ENCODE results near the gene JADE2.
"Not testable (repeated sequence)": the region's sequence is repeated elsewhere in the genome, so short reads cannot be mapped to it uniquely, and the experiment has no call there.

The JADE2 gene

DNA sequence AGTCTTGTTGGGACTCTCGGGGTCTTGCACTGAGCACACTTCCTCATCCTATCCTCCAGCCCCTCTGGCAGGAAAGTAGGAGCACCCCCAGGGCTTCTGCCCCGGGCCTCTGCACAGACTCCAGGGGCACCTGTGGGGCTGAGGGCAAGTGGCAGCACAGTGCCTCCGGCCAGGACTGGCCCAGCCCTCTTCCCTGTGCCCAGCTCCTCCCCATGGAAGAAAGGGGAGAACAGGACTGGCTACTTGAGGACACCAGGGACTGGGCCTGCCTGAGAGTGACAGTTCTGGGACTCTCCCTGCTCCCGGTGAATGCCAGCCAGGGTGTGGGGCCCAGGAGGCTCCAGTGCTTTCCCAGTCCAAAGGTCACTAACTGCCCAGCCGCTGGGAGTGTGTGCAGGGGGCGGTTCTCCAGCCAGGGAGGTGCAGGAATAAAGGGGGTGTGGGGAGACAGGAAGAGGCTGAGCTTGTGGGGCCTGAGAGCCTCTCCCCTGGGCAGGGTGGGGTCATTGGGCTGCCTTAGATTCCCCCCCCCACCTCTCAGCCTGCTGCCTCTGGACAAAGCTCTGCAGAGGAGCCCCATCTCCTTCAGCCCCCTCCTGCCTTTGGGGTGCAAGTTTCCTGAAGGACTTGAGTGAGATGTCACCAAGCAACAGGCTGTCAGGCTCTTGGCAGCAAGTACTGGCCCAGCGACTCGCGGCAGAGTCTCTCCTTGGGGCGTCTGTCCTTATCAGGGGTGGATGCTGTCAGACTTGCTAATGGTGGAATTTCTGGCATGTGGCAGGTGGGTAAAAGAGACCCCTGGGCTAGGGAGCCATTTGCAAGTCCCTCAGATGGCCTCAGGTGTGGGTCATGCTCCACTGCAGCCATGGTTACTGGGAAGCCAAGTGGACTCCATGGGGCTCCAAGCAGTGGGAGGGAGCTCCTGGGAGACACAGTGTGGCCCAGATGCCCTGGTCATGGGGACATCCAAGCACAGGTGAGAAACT, 19.1 kb upstream of the JADE2 start:
- DNase-seq: peak; percentile 93
- in situ Hi-C loops (cut with HindIII; ENCODE audit: low pct_ligation_motif_present, low pct_unique_long_range_greater_than_20kb, low sequenced_read_pairs): no loop called here

DNA sequence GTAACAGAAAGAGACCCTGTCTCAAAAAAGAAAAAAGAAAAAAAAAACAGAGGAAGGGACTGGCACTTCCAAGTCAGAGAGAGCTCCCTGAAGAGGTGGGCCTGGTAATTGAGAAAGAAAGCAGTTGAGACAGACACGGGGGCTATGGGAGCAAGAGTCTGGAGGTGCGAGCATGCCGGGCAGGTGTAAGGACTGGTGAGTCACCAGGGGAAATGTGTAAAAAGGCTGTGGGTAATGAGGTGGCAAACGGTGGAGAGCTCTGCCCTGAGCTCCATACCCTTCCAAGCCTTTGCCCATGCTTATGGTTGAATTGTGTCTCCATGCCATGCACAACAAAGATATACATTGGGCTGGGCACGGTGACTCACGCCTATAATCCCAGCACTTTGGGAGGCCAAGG, 18.0 kb upstream of the JADE2 start:
- DNase-seq: no peak
- in situ Hi-C loops (cut with HindIII; ENCODE audit: low pct_ligation_motif_present, low pct_unique_long_range_greater_than_20kb, low sequenced_read_pairs): no loop called here

DNA sequence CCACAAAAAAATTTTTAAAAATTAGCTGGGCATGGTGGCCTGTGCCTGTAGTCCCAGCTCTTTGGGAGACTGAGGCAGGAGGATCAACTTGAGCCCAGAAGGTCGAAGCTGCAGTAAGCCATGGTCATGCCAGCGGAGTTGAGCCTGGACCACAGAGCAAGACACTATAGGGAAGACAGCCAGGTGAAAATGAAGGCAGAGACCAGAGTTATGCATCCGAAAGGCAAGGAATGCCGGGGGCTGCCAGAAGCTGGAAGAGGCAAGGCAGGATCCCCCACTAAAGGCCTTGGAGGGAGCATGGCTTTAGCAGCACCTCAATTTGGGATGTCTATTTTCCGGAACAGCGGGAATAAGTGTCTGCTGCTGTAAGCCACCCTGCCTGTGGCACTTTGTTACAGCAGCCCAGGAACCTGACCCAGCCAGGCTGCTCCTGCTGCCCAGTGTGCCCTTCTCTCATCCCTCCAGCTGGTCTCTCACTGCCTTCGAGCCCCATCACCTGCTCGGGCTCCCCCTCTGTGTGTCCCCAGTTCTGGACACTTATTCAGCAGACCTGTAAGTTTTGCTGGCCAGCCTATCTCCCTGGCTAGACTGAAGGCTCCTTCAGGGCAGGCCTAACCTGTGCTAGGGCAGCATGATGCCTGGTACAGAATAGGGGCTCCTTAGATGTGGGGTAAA, 16.8 kb upstream of the JADE2 start:
- in situ Hi-C loops (cut with HindIII; ENCODE audit: low pct_ligation_motif_present, low pct_unique_long_range_greater_than_20kb, low sequenced_read_pairs): no loop called here
- no peak for DNase-seq

DNA sequence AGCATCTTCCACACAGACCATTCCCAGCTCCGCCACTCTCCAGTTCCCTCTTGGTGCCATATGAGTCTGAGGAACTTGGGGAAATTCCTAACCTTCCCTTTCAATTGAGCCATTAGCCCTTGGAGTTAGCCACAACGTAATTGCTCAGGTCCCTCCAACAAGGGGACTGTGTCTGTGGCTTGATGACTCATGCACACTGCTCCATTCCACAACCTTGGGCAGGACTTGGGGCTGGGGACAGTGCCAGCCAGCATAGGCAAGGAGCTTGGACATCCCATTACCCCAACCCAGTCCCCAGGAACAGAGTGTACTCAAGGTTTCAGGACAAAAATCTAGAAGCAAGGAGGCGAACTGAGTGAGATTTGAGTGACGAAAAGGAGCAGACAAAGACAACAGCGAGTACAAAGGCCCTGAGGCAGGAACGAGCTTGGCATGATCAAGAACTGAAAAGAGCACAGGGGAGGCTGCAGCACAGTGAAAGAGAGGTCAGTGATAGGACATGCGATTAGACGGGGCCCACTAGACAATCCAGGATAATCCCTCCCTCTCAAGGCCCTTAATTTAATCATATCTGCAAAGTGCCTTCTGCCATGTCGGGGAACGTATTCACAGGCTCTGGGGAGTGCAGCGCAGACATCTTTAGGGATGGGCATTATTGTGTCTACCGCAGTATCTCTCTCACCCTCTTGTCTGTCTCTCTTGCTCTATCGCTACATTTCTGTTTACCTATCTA, 16.0 kb upstream of the JADE2 start:
- DNase-seq: peak; percentile 31
- in situ Hi-C loops (cut with HindIII; ENCODE audit: low pct_ligation_motif_present, low pct_unique_long_range_greater_than_20kb, low sequenced_read_pairs): no loop called here

DNA sequence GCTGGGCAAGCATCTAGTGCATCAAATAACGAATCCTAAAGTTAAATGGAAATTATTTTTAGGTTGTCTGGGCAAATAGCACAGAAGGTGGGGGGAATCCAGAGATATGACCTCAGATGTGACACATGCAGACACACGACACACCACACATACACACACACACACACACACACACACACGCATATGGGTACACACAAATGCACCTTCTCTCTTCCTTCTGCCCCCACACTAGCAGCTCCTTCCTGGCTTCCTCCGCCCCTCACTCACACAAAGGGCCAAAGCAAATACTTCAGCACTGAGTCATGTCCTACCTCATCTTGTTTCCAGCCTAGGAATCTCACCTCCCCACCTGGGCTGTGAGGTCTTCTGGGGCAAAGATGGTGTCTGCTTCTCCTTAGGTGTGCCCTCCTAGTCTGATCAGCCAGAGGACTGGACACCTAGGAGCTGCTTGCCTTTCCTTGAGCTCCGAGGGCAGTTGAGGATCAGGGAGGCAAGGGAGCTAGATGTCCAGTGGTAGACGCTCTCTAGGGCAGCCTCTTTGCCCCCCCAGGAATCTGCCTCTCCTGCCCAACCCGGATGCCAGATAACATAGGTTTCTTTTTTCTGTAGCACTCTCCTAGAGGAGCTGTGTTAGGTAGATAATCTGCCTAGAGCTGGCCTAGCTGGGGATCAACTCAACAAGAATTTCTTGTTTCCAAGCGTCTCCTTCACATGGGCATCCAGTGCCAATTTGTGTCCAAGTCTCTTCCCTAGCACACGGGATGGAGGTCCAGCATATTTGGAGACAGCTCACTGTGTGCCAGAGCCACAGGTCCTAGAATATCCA, 14.3 kb upstream of the JADE2 start:
- in situ Hi-C loops (cut with HindIII; ENCODE audit: low pct_ligation_motif_present, low pct_unique_long_range_greater_than_20kb, low sequenced_read_pairs): no loop called here
- peak; percentile 73 for DNase-seq

DNA sequence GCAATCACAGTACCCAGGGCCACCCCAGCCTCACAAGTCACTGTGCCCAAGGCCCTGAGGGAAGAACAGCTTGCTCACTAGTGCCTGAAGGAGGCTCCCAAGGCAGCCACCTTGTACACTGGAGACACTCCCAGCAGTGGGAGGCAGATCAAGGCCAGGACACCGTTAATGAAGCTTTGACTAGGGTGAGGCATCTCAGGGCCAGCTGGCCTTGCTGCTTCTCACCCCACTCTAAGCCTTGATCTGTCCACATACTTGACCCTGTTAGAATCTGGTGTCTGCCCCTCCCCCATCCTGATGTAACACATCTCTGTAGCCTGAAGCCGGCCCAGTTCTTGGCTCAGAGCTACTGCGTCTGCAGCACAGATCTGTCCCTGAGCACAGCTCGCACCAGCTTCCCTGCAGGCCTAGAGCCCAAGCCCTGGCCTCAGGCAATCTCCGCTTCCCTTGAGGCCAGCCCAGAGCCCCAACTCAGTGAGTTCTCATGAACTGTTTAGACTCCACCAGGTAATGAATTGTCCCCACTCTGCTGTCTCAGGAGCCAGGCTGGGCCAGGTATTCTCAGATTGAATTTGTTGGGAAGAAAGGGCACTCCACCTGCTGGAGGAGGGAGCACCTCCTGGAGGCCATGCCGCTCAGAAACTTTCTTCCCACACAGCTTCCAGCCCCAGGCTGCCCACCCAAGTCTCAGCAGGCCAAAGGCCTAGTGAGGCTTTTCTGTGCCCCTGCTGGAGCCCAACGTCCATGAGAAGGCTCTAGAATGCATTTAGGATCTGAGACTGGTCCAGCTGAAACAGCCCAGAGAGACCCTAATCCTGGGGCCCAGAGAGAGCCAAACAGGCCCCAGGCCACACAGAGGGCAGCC, 13.4 kb upstream of the JADE2 start:
- in situ Hi-C loops (cut with HindIII; ENCODE audit: low pct_ligation_motif_present, low pct_unique_long_range_greater_than_20kb, low sequenced_read_pairs): no loop called here
- peak; percentile 41 for DNase-seq

DNA sequence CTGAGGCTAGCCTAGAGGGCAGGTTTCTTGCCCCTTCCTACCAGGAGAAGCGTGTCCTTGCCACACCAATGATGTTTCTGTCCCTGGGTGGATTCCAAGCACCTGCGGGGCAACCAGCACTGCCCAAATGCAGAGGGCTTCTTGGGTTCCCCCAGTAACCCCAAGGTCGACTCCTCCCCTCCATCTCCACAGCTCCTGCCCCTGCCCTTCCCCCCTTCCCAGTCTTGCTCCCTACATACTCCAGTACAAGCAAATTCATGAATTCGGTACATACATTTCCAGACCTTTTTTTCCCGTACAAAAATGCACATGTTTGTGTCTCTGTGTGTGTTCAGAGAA, 12.8 kb upstream of the JADE2 start:
- no peak for DNase-seq
- in situ Hi-C loops (cut with HindIII; ENCODE audit: low pct_ligation_motif_present, low pct_unique_long_range_greater_than_20kb, low sequenced_read_pairs): no loop called here

DNA sequence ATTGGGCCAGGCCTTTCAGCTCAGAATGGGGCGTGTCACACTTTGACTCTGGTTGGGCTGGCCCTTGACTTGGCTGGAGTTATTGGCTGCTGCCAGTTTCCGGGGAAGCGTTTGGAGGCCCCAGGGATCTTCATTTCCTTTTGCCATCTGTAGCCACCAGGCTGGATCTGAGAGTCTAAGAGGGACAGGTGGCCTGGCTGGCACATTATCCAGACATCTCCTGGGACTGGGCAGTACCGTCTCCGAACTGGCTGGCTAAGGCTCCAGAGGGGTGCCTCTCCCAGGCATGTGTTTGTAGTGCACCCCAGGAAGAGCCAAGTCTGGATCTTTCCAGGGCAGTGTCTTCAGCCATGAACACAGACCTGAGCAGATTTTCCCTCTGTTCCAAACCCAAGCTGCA, 9.7 kb upstream of the JADE2 start:
- in situ Hi-C loops (cut with HindIII; ENCODE audit: low pct_ligation_motif_present, low pct_unique_long_range_greater_than_20kb, low sequenced_read_pairs): no loop called here
- no peak for DNase-seq

DNA sequence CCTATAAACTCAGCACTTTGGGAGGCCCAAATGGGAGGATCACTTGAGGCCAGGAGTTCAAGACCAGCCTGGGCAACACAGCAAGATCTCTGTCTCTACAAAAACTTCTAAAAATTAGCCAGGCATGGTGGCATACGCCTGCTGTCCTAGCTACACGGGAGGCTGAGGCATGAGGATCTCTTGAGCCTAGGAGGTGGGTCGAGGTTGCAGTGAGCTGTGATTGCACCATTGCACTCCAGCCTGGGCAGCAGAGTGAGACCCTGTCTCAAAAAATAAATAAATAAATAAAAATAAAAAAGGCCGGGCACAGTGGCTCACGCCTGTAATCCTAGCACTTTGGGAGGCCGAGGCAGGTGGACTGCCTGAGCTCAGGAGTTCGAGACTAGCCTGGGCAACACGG, 8.5 kb upstream of the JADE2 start:
- in situ Hi-C loops (cut with HindIII; ENCODE audit: low pct_ligation_motif_present, low pct_unique_long_range_greater_than_20kb, low sequenced_read_pairs); DNase-seq: not testable (repeated sequence)

DNA sequence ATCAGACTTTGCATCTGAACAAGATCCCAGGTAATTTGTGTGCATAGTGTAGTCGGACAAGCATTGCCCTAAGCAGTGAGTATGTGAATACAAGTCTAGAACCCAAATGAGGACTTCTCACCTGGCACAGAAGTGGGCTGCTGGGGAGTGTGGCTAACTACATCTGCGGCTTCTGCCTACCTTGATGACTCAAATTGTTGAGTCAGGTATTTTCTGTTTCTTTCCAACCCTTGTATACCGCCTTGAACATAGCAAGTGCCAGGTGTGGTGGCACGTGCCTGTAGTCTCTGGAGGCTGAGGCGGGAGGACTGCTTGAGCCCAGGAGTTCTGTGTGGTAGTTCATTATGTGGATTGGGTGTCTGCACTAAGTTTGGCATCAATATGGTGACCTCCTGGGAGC, 7.9 kb upstream of the JADE2 start:
- in situ Hi-C loops (cut with HindIII; ENCODE audit: low pct_ligation_motif_present, low pct_unique_long_range_greater_than_20kb, low sequenced_read_pairs): no loop called here
- DNase-seq: no peak

DNA sequence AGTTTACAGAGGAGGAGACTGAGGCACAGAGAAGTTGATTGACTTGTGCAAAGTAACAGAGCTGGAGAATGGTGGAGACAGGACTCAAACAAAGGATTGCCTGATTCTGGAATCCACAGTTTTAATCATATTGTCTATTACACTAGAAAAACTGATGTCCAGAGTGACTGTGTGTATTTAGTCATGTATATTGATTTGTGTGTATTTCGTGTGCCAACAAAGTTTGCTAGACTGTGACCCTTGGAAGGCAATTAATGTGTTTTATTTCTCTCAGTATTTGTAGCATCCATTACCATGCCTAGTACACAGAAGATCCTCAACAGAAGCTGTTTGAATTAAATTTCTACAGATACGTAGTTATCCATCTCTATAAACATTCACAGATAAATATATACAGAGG, 5.5 kb upstream of the JADE2 start:
- DNase-seq: no peak
- in situ Hi-C loops (cut with HindIII; ENCODE audit: low pct_ligation_motif_present, low pct_unique_long_range_greater_than_20kb, low sequenced_read_pairs): no loop called here

DNA sequence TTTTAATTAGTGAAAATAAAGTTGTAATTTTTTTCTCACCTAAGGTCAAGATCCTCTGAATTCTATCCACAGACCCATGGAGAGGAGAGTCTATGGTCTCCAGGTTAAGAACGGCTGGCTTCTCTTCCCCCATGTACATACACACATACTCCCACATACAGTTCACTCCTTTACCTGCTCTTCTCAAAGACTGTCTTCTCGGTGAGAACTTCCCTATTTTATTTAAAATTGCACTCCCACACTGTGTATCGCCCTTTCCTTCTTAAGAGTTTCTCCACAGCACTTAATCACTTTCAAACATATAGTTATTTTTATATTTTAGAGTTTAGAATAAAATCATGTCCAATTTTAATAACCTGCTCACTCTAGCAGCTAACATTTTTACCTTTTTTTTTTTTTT, 3.6 kb upstream of the JADE2 start:
- in situ Hi-C loops (cut with HindIII; ENCODE audit: low pct_ligation_motif_present, low pct_unique_long_range_greater_than_20kb, low sequenced_read_pairs): no loop called here

DNA sequence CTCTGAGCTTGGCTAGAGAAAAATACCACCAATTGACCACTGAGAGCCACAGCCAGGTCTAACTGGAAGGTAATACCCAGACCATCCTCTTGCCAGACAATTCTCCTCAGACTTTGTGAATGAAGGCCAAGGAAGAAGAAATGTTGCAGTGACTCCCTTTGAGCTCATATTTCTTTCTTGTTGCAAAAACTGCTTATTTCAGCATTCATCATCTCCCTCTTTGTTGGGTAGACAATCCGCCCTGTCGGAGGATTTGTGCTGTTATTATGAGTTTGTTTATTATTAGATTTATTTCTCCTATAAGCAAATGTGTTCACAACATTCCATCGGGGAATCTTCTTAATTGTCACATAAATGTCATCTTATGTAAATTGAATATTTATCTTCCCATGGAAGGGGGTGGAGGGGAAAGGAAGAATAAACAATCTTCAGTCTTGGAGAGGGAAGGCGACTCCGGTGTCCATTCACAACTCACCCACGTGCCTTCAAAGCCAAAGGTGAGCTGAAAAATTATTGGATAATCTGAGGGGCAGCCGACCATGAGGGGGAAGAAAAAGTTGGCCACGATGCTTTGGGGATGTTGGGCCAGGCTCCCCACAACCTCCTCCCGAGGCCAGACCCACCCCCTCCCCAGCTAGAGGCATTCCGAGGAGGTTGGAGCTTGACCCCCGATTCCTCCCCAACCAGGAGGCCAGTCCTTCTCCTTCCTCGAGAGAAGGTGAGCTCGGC, 1.8 kb upstream of the JADE2 start:
- no peak for DNase-seq
- in situ Hi-C loops (cut with HindIII; ENCODE audit: low pct_ligation_motif_present, low pct_unique_long_range_greater_than_20kb, low sequenced_read_pairs): no loop called here

More for the DNA sequence above, 3.6 kb upstream of the JADE2 start:
- no peak for DNase-seq

DNA sequence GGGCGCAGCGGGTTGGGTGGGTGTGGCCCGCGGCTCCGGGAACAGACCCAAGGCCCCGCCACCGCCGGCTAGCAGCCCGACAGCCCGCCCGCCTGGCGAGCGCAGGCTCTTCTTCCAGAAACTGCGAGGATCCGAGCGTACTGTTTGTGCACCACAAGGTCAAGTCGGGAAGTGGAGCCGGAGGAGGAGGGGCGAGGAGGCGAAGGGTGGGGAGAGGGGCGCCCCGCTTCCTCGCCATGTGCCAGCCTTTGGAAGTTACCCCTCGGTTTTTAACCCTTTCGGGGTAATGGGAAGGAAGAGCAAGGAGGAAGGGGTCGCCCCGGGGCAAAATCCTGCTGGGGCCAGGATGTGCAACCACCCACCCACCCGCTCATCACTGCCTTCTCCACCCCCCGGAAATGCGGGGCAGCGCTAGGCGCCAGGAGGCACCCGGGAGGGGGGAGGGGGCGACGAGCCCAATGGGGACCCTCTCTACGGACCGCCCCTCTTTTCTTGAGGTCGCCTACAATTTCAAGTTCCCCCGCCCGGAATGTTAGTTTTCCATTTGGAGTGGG, 1.1 kb upstream of the JADE2 start:
- in situ Hi-C loops (cut with HindIII; ENCODE audit: low pct_ligation_motif_present, low pct_unique_long_range_greater_than_20kb, low sequenced_read_pairs): no loop called here
- DNase-seq: peak; percentile 77

DNA sequence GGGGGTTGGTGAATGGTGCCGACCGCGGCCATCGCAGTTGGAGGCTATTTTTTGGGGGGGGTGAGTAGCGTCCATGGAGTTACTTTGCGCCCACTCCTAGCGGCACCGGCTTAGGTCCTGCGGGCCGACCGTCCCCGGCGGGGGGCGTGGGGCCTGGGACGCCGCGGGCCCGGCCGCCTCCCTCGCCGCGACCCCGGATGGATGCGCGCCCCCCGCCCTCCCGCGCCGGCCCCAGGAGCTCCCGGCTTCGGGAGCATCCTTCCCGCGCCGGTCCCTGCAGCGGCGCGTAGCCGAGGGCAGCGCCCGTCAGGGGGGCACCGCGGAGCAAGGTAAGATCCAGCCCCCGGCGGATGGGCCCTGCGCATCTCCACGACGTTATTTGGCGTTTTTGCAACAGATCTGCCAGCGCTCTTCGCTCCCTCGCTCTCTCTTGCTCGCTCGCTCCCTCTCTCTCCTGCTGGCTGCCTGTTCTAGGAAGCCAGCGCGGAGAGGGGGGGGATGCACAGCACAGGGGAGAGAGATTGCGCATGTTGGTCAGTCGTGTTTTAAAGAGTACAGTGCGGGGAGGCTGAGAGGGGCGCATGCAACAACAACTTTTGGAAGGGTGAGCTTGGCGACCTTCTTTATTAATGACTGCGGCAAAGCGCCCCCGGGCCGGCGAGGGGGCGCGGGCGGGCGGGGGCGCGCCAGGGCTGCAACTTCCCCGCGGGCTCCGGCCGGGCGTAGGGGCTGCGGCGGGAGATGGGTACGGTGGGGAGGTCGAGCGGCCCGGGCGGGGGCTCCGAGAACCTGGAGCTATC, 413 bp downstream of the JADE2 start:
- in situ Hi-C loops (cut with HindIII; ENCODE audit: low pct_ligation_motif_present, low pct_unique_long_range_greater_than_20kb, low sequenced_read_pairs): no loop called here
- peak; percentile 67 for DNase-seq

DNA sequence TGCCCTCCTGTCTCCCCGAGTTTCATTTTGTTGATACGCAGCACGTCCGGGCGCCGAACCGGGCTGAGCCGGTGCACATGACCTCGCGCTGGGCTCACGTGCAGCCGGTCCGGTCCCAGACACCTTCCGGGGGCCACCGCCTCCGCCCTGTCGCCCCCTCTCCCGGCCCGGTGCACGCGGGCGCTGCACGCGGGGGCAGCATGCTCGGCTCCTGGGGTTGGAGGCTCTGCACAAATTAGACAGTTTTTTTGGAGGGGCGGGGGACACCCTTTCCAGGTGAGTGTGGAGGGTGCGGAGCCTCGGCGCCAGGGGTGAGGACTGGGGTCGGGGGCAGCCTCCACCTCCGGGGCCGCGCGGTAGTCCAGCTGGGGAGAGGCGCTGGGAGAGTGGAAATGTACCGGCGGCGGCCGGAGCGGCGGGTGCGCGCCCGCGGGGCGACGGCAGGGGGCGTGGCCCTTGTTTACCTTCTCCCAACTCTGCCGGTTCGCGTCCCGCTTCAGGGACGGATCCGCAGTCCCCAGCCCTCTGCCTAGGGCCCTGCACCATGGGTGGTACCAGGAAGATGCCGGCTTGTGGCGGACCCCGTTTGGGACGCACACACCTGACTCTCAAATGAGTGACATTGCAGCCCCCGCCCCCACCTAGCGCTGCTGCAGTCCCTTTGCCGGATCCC, 1.1 kb downstream of the JADE2 start:
- in situ Hi-C loops (cut with HindIII; ENCODE audit: low pct_ligation_motif_present, low pct_unique_long_range_greater_than_20kb, low sequenced_read_pairs): no loop called here
- DNase-seq: peak; percentile 72
